ENCODE measurements around the gene PACSIN3. TPM values are rescaled to one million over a fixed set of nuclear protein-coding genes. Genes with fewer than 3 reads are reported as not detected.

Gene PACSIN3
- total RNA-seq = 16.2 and 17.6 TPM in 2 replicates

DNA sequence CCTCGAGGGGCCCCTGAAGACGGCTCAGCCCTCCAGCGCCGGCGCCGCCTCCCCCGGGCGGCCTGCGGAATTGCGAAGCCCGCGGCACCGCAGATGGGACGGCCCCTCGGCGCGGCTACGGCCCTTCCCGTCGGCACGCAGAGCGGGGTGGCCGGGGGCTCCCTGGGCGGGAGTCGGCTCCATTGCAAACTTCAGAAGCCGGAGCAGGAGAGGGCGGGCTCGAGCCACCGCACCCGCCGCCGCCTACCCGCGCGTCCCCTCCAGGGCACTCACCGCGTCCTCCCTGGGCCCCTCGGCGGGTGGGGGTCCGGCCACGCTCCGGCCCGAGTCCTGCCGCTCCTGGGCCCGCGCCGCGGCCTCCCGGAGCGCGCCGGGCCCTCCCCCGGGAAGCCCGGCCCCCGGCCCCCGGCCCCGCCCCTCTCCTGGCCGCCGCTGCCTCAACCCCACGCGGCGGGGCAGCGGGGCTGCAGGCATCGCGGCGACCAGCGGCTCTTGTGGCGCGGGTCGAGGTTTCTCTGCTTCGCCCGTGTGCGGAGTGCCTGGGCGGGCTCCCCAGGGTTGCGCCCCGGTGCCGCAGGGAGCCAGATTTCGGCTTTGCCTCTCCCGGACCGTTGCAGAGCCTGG lies at the start of gene PACSIN3:
PACSIN3 (minus strand) TSS at position 359 of the 624 bp plus-strand sequence. CDS start 3,707 bp downstream, outside the sequence.

DNA sequence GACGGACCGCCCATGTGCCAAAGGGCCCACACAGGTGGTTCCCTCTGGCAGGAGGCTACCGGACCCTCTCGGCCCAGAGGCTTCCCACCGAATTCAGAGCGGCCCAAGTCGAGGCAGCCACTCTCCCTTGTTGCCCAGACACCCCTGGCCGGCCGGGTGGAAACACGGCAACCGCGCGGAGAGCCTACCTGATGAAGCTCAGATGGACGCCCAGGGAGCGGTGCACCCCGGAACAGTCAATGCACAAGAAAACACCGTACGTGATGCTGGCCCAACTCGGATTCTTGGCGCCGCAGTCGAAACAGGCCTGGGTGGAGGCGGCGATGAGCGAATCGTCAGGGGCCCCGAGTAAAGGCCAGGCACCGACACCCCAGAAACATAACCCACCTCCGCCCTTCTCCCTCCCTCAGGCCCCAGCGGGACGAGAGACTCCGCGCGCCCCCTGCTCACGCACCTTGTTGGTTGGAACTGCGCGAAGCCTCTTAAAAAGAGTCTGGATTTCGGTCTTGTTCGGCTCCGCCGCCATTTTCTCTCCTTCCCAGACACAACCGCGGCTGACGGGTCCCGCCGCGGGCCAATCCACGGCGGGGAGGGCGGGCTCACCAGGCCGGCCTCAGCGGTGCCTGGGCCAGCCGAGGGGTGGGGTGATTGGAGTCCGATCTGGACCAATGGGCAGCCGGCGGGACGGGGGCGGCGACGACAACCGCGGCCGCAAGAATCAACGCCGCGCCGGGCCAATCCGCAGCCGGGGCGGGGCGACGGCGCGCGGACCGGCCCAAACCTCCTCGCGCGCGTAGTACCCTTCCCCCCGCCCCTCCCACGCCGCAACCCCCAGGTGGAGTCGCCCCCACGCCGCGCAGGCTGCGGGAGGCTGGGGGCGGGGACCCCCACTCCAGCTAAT lies 9.7 kb downstream of the PACSIN3 start, which contains the start of gene ARFGAP2:
ARFGAP2 (minus strand) TSS at position 552 of the 901 bp plus-strand sequence; CDS start at position 526, 26 bp downstream.

Other genes starting within 250 kb of the PACSIN3 start
- gene CSTPP1, start 249.7 kb downstream of the PACSIN3 start, total RNA-seq = 14.4 and 17.8 TPM in 2 replicates
- 62.8 and 81.1 TPM in 2 replicates for gene ARFGAP2, start 9.6 kb downstream of the PACSIN3 start, total RNA-seq
- gene DDB2, start 28.5 kb upstream of the PACSIN3 start, total RNA-seq = 15.9 and 26.0 TPM in 2 replicates
- 27.0 and 45.0 TPM in 2 replicates for gene ACP2, start 62.4 kb upstream of the PACSIN3 start, total RNA-seq
- 28.9 and 34.1 TPM in 2 replicates for gene NR1H3, start 71.6 kb upstream of the PACSIN3 start, total RNA-seq
- gene MADD, start 83.7 kb upstream of the PACSIN3 start, total RNA-seq = 12.5 and 16.1 TPM in 2 replicates
- not detected in 2 replicates for gene MYBPC3, start 166.3 kb upstream of the PACSIN3 start, total RNA-seq
- not detected in 2 replicates for gene SPI1, start 192.1 kb upstream of the PACSIN3 start, total RNA-seq
- 104 and 110 TPM in 2 replicates for gene SLC39A13, start 222.2 kb upstream of the PACSIN3 start, total RNA-seq
- 89.3 and 101 TPM in 2 replicates for gene PSMC3, start 240.0 kb upstream of the PACSIN3 start, total RNA-seq

Measured in cardiac ventricle fibroblast (primary cell).